NCI-H187 treated with DMSO at 0.1 percent for 48 hours (cell line): ENCODE results near the gene KCNMA1.

Experiments
- DNase-seq: peaks from one replicate; lab custom pipeline; 2025; lab: John Stamatoyannopoulos, UW

Gene KCNMA1

DNA sequence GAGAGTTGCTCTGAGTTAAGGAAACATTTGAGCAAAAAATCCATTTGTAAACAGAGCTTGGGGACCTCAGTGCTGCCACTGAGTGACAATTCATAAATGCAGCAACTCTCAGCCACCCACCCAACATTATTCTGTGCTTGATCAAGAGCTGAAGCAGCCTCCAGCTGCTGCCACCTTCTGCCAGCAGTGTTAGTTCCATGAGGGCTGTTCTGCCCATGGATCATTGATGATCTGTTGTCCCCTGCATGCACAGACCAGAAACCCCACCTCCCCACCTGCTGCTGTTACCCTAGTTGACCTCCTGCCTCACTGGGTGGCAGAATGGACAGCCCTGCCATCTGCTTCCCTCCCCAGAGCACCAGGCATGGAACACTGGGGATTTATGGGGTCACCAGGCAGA lies 305.4 kb downstream of the KCNMA1 start:
- DNase-seq = no peak

DNA sequence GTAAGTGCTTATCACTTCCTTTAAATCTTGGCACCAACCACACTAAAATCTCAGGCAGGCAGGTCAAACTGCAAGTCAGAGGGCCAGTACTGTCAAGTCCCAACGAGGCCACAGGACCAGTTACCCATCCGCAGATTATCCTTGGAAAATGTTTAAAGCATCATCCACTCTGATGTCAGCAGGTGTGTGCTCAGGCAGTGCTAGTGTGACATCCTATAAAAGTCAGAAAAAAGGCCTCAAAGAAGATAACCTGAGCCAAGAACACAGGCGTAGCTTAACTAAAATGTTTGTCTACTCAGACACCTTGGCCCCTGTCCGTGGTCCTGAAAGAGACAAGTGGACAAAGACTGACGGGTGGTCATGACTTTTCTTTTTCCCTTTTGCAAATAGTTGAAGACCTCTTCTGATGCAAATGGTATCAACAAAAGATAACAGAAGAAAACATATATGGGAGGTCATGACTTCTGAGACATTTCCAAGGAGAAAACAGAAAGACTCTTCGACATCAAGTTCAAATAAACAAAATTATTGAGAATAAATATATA lies 309.3 kb downstream of the KCNMA1 start:
- DNase-seq = no peak

DNA sequence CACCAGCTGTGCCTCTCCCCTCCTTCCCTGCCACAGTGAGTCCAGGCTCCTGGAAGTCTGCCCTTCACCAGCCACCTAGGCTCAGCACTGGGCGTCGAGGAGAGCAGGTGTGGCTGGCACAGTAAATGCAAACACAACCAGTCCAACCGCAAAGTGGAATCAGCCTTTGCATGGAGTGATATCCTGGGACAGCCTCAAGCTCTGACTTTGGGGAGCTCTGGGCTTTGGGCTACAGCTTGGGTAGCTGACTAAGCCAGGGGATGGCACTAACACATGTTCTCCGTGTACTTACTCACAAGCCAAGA lies 312.4 kb downstream of the KCNMA1 start:
- no peak for DNase-seq

DNA sequence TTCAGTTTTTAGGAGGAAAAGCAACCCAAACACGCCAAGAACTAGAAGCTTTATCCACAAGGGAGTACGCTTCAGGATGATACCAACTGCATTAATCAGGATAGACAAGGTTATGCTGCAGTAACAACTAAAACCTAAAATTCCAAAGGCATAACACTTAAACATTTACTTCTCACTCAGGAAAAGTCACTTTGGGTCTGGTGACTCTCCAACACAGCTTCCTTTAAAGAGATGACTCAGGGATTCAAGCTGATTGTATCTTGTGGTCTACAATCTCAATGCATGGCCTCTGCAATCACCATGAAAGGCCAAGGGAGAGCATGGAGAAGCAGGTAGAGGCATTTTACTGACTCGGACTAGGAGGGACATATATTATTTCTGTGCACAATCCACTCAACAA lies 315.8 kb downstream of the KCNMA1 start:
- no peak for DNase-seq

DNA sequence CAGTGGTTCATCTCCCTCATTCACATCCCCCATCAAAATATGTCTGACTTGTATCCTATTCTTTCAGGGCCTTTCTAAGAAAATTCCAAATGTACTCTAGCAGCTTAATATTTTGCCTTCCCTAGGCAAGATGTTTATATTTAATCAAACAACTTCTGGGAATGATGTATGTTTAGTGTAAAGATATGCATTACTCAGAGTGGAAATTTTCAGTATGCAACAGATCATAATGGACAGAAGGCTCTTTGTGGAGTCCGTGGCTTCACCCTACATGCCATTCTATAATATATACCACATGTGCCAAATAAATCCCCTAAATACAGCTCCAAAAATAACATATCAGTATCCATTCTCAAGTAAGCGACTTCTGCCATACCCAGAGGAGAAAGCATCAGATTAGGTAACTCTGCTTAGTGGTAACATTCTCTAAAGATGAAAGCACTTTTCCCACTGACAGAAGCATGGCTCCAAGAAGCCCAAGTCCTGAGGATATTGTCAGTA lies 316.6 kb downstream of the KCNMA1 start:
- DNase-seq = no peak

DNA sequence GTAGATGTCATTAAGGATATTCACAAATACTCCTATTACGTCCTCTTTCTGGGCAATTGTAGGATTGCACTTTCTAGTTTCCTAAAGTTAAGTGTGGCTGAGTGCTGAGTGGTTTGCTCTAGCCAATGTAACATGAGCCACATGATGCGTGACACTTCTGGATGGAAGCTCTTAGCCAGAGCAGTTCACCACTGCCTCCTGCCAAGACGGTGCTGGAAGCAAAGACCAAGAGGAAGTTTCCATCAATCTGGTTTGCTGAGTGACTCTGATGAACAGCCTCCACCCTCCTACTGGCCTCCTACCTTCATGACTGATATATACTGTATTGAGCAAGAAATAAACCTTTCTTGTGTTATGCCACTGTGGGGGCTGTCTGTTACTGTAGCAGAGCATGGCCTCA lies 318.1 kb downstream of the KCNMA1 start:
- no peak for DNase-seq

DNA sequence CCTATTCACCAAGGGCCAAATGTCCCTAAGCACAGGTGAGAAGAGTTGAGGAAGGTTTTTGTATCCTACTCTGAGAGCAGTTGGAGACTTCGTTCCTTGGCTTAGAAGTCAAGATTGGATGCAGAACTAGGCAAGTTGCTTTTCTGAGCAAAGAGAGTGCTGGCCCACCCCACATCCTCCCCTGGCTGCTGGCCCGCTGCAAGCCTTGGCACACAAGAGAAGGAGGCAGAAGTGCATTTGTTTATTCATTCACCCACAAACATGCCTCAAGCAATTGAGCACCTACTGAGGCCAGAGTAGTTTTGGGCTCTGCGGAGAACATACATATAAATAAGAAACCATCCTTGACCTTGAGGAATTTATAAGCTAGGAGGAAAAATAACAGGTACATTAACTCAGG lies 318.9 kb downstream of the KCNMA1 start:
- DNase-seq = no peak

DNA sequence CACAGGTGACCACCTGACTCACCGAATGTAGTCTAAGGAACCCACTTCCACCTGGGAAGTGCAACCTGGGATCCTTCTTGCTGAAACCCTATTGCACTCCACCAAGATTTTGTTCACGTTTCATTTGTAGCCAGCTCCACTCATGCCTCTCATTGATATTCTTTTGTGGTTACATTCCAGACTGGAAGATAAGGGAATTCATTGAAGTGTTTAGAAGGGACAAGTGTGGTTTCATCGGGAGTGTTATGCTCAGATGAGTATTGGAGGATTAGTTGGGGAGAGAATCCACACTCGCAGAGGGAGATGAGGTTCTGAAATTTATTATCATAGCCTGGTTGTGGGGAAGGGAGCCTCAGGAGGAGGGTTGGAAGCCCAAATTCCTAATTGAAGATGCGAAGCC lies 320.4 kb downstream of the KCNMA1 start:
- no peak for DNase-seq

DNA sequence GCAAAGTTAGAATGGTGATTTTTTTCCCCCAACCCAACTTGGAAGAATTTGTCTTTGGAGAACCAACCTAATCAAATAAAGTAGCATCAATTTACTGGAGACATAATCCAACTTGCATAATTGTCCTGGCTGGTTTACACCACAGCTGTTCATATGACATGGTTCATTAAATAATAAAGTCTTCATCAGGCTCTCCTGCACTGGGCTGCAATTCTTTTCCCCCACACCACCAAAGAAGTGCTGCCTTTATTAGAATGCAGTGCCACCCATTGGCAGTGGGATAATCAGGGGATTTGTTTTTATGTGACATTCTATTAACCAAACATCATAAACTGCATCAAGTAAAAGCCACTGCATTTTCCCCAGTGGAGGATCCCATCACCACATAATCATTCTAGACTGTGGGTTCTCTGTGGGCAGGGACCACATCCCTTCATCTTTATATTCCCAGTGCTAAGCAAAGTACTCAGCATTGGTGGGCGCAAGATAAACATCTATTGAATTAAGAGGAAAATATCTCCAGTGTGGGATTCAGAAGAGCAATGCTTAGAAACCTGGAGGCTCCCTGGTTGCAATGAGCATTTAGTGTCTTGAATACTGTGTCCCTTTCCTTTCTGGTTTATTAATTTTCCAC lies 322.0 kb downstream of the KCNMA1 start:
- DNase-seq = no peak

DNA sequence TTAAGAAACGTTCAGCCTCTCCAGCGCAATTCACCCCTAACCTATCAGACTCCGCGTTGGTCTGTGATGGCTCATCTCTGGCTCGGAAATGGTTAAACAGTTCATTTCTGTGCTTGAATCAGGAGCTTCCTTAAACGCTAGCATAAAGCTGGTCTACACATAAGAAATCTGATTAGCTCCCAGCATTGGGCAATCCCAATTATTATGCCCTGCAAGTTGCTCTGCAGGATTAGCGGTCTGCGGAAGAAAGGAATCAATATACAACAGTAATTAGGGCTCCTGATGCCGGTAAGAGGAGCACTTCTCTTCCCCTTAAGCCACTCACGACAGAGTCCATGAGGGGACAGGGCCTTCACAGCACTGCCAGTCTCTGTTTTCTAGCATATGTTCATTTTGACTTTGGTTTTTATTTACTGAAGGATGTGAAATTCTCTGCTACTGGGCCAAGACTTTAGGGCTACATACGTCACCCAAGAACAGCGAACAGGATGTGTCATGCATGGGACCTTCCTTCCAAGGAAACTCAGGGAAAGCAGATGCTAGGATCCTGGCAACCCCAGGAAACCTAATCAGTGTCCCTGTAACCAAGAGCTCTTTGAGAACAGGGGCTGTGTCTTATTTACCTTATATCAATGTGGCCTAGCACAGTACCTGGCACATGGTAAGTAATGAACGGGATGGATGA lies 324.4 kb downstream of the KCNMA1 start:
- no peak for DNase-seq

DNA sequence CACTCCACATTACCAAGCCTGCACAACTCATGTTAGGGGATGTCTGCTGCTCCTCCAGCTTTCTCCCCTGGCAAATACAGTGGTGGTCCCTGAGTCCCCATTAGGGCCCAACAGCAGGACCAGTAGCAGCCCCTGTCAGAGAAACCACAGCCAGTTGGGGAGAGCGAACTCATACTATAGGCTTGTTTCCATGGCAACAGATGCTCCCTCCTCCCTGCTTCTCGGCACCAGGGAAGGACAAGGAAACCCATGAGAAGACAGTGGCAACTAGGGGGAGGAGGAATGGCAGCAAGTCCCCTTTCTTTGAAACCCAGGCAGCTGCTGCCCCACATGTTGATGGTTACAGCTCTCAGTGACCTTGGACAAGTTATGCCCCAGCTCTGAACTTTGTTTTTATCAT lies 326.4 kb downstream of the KCNMA1 start:
- no peak for DNase-seq

DNA sequence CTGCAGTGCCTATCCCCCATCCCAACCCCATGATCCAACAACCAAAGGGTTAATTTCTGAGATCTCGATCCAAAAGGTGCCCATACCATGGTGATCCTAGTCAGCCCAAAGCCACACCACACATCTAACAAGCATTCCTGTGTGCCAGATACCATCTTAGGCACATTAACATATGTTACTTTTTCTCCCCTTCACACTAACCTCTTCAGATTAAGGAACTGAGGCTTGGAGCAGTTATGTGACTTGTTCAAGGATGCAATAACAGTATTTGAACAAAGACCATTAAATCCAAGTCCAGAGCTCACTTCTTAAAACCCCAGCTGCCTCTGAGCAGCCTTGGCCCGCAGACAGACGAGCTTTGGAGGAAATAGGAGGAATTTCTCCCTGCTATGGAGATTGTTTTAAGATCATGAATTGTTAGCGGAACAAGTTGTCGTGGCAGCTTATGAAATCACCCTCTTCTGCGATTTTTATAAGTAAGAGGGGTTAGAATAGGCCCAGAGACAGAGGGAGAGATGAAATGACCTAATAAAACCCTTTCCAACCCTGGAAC lies 327.2 kb downstream of the KCNMA1 start:
- no peak for DNase-seq

DNA sequence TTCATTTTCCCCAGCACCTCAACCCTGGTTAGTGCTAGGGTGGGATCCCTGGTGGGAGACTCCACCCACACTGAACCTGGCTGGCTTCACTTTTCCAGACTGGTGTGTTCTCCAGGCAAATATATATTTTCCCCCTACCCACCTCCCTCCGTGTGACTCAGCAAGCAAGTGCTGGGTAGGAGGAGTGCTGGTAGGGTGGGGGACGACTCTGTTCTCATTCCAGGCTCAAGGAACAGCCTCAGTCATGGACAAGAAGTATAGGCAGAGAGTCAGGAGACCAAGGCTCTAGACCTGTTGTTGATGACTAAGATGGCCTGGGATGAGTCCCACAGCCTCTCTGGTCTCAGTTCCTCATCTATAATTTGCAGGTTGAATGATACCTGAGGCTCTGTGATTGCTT lies 328.1 kb downstream of the KCNMA1 start:
- DNase-seq = no peak

DNA sequence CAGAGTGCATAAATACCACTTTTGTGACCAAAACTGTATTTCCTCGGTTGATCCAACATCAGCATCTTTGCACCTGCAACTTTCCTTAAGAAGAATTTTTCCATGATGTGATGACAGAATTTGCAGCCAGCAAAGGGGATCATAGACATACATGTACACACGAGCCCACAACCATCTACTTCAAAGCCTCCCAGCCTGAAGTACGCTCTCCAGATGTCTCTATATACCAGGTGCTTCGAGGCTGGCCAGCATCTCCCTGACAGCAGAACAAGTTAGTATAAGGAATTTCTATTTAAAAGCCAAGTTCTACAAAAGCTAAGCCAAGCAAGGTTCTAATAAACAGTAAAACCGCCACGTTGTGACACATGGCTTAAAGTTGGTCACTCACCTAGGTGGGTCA lies 328.5 kb downstream of the KCNMA1 start:
- no peak for DNase-seq

DNA sequence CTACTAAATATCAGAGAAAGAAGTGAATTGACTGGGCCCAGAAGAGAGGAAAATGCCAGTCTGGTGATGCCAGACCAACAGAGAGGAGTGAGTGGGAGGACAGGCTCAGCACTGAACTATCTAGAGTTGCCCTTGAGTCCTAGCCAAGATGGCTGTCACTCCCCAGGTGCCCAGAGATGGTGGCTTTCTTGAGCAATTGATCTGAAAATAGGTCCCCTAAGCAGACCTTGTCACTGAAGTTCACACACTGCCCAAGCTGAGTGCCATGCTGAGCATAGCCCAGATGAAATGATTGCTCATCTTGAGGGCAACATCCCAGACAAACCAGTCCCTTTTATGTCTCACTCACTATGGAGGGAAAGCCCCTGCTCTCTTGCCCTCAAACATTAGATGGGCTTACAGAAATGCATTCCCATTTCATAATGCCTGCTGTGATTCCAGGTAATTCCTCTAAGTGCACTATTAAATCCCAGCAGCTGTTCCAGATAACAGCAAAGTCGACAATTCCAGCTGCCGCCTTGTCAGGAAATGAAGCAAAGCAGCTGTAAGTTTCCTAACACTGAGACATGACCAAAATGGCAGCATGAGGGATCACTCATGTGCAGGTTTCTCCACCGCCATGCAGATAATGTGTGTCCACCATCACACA lies 329.4 kb downstream of the KCNMA1 start:
- DNase-seq = no peak

DNA sequence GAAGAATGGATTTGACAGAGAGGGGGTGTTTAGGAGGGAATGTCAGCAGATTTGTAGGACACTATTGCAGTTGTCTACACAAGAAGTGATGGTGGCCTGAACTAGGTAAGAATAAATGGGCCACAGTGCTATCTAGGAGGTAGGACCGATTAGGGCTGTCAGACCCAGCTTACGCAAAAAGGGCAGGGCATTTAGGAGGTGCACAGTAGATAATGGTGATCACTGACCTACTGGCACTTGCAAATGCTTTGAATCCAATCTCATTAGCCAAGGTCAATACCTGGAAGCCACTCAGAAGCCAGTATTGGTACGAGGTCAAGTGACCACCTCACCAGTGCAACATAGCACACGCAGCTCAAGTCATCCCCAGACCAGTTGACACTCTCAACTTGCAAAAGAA lies 330.9 kb downstream of the KCNMA1 start:
- no peak for DNase-seq

DNA sequence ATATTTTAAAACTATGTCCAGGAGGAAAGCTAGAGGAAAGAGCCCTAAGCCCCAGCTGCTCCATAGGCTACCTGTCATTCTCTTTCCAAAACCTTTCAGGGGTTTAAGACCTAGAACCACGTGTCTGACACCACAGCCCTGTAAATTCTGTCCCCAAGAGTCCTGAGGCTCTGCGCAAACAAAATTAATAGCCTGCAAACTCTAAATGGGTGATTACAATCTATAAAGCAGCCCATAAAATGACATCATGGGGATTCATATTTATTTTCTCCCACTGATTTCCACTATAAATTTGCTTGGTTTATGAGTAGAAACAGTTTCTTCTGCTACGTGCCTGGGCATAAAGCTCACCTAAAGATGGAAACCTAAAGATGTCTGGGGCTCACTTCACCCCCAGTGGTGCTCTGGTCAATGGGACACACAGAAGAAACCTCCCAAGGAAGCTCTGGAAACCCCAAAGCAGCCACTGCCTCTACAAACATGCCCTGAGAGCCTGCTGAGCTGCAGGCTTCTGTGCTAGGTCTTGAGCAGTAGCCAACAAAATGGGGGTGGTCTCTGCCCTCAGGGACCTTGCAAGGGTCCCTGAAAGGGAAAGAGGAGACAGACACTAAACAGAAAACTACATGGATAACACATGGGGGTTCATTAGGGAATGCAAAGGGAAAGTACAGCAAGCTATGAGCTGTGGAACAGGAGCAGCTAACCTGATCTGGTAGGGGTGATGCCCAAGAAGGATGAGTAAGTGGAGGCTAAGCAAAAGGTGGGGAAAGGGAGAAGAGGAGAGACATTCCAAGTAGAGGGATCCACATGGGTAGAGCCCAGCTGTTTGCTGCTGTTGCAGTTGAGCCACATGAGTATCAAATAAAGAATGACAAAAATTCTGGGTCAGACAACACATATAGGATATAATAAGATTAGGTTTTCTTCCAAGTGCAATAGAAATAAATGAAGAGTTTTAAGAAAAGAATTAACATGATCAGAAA lies 331.7 kb downstream of the KCNMA1 start:
- no peak for DNase-seq

DNA sequence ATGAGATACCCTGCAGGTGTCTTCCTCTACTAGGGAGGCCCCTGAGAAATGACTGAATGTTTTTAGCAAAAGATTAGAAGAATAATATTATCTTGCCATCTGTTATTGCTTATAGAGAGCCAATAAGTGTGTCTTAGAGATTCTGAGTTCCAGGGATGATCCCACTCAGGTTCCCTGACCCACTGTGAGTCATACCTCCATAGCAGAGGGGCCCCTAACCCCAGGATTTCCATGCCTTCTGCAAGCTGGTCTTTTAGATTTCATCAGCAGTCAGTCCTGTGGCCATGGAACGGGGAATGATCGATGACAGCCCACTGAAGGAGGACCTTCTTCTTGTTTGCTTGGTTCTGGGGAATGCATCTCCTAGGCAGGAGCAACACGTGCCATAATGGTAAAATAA lies 333.4 kb downstream of the KCNMA1 start:
- DNase-seq = no peak

DNA sequence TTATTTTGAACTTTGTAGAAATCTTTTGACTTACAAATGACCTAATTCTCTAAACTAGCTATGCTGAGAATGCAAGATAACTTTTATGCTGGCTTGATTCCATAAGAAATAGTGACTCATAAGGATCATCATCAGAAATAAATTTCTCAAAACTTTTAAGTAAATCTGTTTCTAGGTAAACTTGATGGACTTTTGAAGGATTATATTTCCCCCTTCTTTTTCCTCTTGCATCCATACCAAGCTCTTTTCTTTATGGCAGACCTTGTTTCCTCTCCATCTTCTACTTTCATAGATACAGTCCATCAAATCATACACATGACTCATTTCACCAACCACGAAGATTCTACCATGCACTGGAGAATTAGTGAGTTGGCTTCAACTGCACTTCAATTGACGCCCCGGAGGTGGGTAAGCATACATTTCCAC lies 336.3 kb downstream of the KCNMA1 start:
- DNase-seq = no peak

DNA sequence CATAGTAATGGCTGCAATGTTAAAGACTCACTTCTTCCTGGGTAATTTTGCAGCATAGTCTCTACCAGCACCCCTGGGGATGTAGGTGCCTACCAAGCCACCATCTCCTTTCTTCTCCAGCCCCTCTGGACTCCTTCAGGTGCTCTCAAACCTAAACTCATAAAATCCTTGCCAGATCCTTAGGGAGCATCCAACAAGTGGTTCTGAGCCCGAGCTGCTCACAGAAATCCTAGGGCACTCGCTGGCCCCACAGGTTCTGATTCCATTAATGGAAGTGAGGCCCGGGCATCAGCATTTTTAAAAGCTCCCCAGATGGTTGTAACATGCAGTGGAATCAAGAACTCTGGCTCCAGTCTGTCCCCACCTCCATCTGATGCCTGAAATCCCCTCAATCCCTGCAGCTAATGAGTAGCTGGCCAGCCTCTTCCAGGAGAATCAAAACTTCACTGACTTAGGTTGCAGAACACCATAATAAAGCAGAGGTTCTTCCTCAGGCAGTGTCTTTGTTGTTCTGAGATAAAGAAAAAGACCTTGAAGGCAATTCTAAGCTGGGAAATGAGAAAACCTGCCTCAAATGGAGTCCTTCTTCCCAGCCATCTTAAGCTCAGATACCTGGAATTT lies 336.8 kb downstream of the KCNMA1 start:
- DNase-seq = no peak

DNA sequence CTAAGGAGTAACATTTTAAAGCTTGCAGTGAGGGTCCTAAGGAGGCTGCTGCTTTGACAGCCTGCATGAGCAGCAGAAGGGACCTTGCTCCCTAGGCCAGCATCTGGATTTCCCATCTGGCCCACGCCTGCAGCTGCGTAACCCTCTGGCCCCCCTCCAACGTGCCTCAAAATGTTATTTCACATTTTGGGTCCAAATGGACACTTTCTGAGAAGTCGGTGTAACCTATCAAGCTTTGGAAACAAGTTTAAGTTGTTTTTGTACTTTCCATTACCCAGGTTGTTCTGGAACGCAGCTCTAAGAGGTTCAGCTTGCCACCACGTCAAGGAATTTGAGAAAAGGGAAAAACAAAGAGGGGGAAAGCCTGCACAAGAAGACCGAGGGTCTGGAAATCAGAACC lies 338.3 kb downstream of the KCNMA1 start:
- DNase-seq = no peak
